GM08714 (cell line): Measurements from ENCODE around the gene CADM4.

Experiments used
- H3K4me3 ChIP-seq: fragments of 200-500 bp; sonication (Bioruptor generic); 2 replicates; pipeline ENCODE4 v1.5.1; 2014; ENCODE audit warnings: mild to moderate bottlenecking, low read length, inconsistent platforms
- ZNF274 ChIP-seq: IDR thresholded peaks from 2 replicates; pipeline ENCODE4 v1.6.1; 2012; ENCODE audit warnings: mild to moderate bottlenecking, low read depth, low read length

The CADM4 gene

GRCh38 chr19:43631491-43631890 lies 8.2 kb downstream of the CADM4 start:
- TF ChIP-seq ZNF274, result no peak
- no peak overlapping the region for H3K4me3 ChIP-seq

DNA sequence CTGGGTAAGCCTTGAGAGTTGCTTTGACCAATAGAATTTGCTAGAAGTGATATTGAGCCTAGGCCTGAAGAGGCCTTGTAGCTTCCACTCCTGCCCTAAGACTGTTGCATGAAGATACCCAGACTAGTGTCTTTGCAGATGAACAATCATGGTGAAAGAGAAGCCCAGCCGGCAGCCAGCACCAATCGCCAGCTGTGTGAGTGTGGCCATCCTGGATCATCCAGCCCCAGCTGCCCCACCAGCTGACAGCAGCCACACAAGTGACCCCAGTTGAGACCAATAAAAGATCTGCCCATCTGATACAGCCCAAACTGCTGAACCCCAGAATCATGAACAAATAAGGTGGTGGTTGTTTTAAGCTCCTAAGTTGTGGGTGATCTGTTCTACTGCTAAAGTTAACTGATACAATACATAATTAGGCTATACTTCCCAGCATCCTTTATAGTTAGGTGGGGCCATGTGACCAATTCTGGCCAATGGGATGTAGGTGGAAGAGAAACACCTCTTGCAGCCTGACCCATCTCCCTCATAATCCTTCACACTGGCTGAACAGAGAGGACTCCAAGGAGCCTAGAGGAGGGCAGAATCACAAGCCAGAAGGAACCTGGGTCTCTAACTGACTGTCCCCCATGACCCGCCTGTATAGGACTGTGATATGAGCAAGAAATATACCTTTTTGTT lies 10.9 kb downstream of the CADM4 start:
- TF ChIP-seq ZNF274, result no peak
- no peak overlapping the region for H3K4me3 ChIP-seq

GRCh38 chr19:43626838-43627237 lies 12.8 kb downstream of the CADM4 start:
- no peak for TF ChIP-seq ZNF274
- H3K4me3 ChIP-seq, result no peak overlapping the region

DNA sequence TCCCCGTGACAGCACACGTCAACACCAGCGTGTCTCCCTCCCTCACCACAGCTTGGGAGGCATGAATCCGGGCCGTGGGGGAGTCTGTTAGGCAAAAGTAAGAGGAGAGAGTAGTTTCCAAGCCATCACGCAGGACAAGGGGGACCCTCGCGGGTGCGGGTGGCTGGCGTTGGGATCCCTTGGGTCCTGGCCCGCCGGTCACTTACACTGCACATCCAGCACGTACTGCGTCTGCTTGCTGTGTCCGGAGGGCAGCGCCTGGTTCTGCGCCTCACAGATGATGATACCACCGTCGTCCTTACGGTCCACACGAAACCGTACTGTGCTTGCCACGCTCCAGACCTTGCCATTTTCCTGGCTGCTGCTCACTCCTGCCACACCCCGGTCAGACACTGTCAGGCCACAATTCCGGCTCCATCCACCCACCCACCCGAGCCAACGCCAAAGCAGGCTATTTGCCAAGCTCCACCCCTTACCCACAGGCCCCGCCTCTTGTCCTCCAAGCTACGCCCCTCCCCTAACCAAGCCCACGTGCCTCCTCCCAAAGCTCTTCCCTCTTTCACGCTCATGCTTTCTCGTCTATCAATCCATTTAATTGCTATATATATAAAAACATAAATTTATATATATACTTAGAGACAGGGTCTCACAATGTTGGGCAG lies 13.6 kb downstream of the CADM4 start:
- H3K4me3 ChIP-seq, result no peak overlapping the region
- no peak for TF ChIP-seq ZNF274

DNA sequence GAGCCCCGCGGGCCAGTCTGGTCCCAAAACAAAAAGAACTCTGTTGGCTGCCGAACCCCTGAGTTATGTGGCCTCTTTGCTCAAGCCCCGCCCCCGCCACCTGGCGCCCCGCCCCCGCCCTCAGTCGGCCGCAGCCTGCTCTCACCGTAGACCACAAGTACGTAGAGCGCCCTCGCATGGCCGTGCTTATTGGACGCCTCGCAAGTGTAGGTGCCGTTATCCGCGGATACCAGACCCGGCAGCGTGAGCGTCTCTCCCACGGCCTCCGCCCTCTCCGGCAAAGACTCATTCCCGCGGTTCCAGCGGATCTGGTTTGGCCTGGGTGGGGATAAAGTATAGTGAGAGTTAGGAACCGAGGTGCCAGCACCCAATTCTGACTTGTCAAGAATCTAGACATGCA lies 14.7 kb downstream of the CADM4 start:
- TF ChIP-seq ZNF274, result no peak
- no peak overlapping the region for H3K4me3 ChIP-seq

DNA sequence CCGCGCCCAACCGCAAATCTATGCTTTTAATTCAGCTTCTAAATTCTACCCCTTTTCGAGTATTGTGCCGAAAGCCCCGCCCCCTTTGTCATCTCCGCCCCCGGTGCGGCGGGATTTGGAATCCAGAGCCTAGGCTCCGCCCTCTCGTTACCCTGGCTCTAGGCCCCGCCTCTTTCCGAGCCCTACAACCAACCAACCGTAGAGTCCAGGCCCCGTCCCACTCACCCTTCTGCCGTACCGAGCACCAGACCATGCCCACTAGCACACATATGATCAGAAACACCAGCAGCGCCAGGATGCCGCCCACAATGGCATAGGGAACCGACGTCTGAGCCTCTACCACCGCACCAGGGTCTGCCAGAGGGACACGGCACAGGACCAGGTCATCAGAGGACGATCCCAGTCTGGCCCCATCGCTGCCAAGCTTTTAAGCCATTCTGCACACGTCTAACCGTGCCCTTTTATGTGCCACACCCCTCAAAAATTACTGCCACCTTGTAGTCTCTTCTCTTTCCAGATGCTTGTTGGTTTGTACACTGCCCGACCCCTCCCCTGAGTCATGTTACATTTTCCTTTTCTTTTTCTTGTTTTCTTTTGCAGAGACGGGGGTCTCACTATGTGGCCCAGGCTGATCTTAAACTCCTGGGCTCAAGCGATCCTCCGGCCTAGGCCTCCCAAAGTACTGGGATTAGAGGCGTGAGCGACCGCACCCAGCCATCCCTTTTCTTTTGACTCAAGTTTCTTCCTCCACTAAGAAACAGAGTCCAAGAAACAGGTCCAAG lies 15.6 kb downstream of the CADM4 start:
- H3K4me3 ChIP-seq, result no peak overlapping the region

DNA sequence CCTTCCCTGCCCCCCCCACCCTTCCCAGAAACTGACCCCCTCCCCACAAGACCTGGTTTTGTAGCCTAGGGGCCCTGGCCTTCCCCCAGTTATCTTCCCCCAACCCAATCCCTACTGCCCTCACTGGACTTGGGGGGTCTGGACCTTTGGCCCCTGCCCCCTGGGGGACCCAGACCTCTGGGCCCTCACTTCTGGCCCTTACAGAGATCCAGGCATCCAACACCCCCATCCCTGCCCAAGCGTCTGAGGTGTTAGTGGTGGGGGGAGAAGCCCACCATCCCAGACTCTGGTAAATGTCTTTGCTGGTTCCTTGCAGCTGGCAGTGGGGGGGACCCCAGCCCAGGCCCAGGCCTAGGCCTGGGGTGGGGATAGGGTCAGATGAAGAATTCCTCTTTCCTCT lies 16.7 kb downstream of the CADM4 start:
- H3K4me3 ChIP-seq, result no peak overlapping the region
- no peak for TF ChIP-seq ZNF274

More for the DNA sequence above, 15.6 kb downstream of the CADM4 start:
- TF ChIP-seq ZNF274, result no peak

DNA sequence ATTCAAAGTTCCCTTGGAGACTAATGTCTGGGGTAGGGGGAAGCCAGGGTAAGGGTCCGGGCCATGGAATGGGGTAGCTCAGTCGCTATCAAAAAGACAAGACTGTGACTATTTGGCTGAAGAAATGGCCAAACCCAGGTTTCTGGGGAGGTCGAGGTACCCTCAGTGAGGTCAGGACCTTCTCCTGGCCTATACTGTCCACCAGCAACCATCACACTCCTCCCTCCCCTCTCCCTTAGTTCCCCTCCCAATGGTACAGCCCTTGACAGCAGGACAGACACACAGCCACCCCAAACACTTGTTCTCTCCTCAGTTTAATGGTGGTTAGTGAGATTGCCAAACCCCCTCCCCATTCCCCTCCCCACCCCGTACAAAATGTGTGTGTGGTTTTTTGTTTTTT lies 17.6 kb downstream of the CADM4 start:
- TF ChIP-seq ZNF274, result no peak
- no peak overlapping the region for H3K4me3 ChIP-seq

GRCh38 chr19:43620061-43621001 lies 19.3 kb downstream of the CADM4 start:
- peak overlapping the region; percentile 97 for H3K4me3 ChIP-seq

DNA sequence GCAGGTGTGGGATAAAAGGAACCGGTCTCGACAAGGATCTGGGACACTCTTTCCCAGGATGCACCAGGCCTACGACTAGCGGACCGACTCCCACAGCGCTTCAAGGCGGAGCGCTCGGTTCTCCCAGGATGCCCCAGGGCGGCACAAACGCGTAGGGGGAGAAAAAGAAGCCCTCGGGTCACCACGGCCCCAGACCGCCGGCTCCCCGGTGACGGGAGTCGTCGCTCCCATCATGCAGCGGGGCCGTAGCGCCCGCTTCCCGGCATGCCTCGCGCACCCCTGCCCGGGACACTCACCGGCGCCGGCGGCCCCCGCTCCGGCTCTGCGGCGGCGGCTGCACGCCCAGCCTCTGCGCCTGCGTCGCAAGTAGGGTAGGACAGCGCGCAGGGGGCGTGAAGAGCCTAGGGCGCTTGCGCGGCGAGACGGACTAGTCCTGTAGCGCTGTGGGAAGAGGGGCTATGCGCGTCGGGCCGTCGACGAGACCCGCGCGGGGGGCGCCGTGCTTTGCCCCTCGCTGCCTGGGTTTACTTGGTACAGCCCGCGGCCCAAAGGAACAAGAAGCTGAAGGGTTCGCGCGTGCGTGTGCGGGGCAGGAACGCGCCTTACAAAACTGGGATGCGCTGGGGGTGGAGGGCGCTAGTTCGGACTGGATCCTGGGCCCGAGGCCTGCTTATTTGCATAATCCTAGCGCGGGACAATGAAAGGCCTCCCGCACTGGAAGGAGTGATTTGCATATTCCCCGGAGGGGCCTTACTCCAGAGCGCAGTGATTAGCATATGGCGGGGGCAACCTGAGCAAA lies 20.2 kb downstream of the CADM4 start, which contains the start of gene ZNF428:
TSS of gene ZNF428 (minus strand) at position 368 of the 799 bp plus-strand sequence. CDS start 5,325 bp downstream, outside the sequence.
- TF ChIP-seq ZNF274, result no peak
- peak within 1 kb of the TSS; percentile 97 for H3K4me3 ChIP-seq

More at GRCh38 chr19:43620061-43621001, 19.3 kb downstream of the CADM4 start:
- TF ChIP-seq ZNF274, result no peak

GRCh38 chr19:43618921-43619261 lies 20.8 kb downstream of the CADM4 start:
- peak overlapping the region; percentile 97 for H3K4me3 ChIP-seq
- no peak for TF ChIP-seq ZNF274

DNA sequence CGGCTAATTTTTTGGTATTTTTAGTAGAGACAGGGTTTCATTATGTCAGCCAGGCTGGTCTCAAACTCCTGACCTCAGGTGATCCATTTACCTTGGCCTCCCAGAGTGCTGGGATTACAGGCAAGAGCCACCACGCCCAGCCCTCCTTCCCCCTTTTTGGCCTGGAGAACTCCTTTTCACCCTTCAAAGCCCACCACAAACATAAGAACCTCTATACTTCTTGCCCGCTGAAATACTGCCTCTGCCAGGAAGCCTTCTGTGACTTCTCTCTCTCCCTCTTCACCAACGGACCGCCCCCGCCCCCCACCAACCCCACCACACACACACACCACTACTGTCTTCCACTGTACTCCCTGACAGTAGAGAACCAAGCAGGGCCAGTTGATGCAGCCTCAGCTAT lies 22.7 kb downstream of the CADM4 start:
- H3K4me3 ChIP-seq, result no peak overlapping the region
- no peak for TF ChIP-seq ZNF274

DNA sequence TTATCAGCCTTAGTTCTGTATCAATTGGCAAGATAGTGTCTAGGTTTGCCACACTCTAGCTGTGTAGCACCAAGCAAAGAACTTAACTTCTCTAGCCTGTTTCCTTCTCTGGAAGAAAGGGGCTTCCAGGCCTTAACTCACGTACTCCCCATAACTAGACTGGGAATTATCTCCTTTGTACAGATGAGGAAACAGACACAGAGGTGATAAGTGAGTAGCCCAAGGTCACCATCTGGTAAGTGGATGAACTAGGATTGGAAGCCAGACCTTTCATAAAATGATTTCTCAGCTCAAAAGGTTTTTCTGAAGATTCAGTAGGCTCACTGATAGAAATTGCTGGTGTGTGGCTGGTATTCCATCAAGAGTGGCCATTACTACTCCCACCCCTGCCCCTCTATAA lies 23.3 kb downstream of the CADM4 start:
- no peak overlapping the region for H3K4me3 ChIP-seq
- no peak for TF ChIP-seq ZNF274

- H3K4me3 ChIP-seq, result no peak overlapping the region
- no peak for TF ChIP-seq ZNF274
Measured at GRCh38 chr19:43612374-43612773, 27.3 kb downstream of the CADM4 start.
